Measurements from ENCODE around the gene GTF3A.

GTF3A gene

GRCh38 chr13:27406178-27406939 lies 18.1 kb upstream of the GTF3A start:
- DNase-seq, result peak; percentile 5

GRCh38 chr13:27408074-27408473 lies 16.3 kb upstream of the GTF3A start:
- DNase-seq, result no peak

GRCh38 chr13:27409013-27409412 lies 15.4 kb upstream of the GTF3A start:
- no peak for DNase-seq

- no peak for DNase-seq
Measured at GRCh38 chr13:27411341-27411740, 13.1 kb upstream of the GTF3A start.

DNA sequence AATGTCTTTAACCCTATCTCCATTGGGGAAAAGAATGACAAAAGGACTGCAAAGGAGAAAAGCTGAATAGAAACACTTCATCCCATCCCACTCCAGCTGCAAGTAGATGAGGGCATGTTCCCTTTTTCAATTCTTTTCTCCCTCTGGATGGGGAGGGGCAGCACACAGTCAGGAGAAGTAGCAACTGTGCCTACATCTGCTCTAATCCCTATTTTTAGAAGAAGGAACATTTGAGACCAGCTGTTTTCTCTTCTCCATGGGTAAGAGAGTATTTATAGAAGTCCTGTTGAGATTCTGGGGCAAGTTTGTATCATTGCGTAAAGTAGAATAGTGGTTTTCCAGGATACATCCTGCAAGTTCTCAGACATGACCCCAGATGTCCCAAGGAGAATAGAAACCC lies 9.3 kb upstream of the GTF3A start:
- DNase-seq, result no peak

DNA sequence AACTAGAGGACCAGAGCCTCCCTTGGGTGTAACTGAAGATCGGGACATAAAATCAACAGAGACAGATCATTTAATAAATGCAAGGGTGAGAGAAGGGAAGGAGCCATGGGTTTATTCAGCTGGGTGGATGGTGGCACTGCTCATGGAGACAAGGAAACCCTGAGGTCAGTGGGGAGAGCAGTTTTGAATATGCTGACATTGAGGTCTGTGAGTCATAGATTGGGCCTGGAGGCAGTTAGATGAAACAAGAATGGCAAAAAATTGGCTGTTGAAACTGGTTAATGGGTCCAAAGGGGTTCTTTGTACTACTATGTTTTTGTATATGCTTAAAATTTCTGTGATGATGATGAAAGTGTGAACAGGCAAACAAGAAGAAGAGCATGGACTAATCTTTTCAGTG lies 5.1 kb upstream of the GTF3A start:
- no peak for DNase-seq

DNA sequence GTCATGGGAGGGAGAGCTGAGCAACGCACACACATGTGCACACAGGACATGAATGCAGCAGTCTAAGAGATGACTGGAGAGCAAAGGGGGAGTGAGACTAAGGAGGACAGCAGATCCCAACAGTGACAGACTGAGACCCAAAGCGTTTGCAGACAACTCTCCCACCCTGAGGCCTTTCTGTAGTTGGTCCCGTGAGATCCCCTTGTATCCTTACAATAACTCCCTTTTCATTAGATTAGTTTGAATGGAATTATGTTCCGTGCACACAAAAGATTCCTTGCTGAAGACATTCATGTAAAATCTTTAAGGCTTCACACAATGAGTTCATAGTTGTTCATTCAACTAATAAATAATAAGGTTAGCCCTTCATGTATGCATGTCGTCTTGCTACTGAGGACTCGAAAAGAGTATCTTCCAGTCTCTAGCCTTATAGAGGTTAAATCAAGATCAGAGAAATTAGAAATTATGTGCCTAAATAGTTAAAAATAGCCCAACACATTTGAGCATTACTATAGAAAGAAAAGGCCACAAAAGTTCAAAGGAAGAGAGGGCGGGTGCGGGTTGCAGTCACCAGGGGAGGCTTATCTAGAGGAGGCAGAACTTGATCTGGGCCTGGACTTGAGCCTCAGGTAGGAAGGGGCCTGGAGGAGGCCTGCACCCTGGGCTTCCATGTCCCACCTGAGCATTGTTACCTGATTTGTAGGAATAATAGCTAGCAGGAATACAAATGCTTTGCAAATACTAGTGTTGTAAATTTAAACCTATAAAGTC lies 3.1 kb upstream of the GTF3A start:
- DNase-seq, result no peak

GRCh38 chr13:27423333-27423732 lies 1.1 kb upstream of the GTF3A start:
- no peak for DNase-seq

DNA sequence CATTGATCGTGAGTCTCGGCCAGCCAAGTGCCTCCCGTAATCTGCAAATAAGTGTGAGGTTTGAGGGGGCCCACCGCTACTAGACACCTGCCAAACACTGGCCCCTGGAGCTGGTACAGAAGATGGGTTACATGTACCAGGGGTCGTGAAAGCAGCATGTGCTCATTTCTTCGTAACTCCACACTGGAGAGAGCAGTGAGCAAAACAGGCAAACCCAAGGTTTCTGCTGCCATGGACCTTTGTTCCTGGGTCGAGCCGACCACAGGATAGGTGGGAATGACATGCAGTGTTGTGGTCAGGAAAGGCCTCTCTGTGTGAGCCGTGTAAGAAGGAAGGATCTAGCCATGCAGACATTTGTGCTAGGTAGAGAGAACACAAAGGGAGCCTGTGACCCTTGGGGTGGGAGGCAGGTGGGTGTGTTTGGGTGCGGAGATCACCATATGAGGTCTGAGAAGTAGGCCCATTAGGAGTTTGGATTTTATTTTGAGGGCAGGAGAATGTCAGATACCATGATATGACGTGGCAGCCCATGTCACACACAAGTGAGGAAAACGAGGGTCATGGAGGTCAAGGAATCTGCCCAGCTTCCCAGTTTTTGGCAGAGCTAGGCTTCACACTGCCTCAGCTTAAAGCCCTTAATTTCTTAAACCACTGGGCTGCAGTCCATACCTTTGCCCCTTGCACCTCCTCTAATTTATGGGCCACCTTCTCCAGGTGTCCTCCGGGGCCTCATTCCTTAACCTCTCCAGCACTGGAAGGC lies 919 bp downstream of the GTF3A start:
- peak; percentile 41 for DNase-seq

DNA sequence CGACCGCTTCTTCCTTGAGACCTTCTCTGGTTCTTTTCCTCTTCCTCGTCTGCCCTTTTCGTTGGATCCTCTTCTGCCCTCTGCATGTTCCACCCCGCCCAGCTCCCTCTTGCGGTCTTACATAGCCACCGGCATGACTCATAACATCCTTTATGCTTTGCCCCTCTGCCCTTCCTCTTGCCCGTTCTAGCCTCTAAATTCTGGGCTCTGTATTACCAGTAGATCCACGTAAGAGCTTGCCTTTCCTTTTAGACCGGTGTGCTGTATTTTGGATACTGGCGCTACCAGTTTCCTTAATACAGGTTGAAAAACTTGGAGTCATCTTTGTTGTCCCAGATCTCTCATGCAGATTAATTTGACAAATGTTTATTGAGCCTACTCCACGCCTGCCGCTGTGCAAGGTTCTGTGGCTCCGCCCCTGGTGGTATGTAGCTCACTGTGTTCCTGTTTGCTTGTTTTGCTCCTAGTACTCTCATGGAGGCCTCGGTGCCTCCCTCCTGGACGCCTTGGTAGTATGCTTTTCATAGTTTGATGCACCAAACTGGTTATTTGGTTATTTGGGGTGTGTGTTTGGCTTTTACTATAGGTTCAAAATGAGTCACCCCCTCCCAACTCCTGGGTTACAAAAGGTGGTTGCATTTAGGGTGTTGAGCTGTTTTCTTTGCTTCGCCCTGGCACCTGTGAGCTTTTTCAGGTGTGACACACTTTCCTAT lies 1.7 kb downstream of the GTF3A start:
- DNase-seq, result peak; percentile 84

DNA sequence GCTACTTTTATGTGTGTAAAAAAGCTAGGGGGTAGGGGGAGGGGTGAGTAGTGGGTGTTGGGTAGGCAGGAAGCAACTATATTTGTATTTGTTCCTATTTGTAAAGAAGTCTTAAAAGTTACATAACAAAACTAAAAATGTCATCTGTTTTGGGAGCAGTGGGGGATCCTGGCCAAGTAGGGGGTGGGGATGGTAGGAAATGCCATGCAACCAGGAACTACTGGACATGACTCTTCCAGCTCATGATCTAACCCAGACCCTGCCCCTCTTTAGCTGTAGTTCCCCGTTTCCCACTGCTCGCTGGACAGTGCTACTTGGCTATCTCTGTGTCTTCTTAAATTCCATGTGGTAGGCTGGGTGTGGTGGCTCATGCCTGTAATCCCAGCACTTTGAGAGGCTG lies 3.2 kb downstream of the GTF3A start:
- DNase-seq, result no peak

DNA sequence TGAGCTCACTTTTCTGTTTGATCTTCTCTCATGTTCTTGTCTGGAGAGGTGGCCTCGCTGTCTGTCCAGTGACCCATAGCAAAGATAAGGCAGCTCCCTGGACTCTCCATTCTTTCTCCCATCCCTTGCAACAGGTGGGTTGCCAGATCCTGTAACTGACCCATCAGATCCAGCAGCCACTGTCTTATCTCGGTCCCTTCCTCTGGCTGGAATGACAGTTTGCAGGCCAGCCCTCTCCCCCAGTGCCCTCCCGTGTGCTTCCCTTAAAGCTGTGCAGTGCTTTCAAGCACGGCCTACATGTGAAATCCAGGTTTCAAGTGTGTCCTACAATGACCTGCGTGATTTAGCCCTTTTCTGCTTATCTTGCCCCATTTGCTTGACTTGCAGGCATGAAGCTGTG lies 3.7 kb downstream of the GTF3A start:
- DNase-seq, result no peak

GRCh38 chr13:27432180-27432579 lies 7.8 kb downstream of the GTF3A start:
- DNase-seq, result no peak

DNA sequence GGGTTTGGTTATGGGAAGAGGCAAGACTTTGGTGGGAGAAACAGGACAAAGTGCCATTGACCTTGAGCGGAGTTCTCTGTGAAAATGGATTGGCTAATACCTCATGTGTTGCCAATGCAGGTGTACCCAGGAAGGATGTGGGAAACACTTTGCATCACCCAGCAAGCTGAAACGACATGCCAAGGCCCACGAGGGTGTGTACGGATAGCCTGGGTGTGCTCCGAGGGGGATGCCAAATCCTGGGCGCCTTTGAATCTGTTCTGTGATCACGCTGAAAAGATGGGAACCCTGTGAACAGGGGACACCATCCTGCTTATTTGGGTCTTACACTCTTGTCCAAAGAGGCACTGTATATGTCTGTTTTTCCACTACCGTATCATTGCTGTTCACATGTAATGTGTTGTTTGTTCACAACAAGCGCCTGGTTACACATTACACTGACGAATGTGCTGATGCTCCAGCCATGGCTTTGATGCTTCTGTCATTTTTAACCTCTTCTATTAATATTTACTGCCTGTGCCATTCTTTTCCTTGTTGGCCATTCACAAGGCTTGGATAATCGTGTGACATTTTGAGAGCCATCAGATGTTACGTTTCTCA lies 8.3 kb downstream of the GTF3A start:
- no peak for DNase-seq

GRCh38 chr13:27437126-27437525 lies 12.7 kb downstream of the GTF3A start:
- DNase-seq, result no peak

- DNase-seq, result no peak
Measured at GRCh38 chr13:27440408-27440807, 16.0 kb downstream of the GTF3A start.

GRCh38 chr13:27442071-27442647 lies 17.7 kb downstream of the GTF3A start:
- no peak for DNase-seq

DNA sequence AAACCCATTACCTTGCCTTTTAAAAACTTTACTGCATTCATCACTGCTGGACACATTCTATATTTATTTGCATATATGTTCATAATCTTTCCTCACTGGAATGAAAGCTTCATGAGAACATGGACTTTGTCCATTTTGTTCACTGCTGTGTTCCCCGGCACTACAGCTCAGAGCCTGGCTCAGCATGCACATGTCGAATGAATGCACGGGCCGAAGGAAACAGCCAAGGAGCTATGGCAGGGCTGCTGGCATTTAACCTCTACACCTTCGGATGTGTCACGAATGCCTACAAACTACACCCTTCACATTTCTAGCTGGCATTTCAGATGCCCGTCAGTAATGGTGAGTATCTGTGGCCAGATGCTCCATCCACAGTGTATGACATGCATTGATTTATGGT lies 18.4 kb downstream of the GTF3A start:
- no peak for DNase-seq

GRCh38 chr13:27446986-27447583 lies 22.7 kb downstream of the GTF3A start:
- peak; percentile 51 for DNase-seq

DNA sequence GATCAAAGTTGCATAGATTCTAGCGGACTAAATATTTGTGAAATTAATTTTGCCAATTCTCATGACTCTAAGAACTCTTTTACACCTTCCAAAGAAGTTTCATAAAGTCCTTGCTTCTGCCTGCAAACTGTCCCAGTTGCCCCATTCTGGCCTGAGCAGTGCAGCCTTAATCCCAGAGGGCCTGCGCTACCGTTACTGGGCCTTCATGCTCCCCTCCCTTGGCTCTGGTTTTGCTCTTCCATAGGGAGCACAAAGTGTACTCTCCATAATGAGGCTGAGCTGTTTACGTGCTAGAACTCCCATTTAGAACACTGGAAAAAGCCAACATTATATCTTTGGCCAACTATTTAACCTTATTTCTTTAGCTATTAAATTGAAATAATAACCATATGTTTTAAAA lies 23.9 kb downstream of the GTF3A start:
- DNase-seq, result no peak

DNA sequence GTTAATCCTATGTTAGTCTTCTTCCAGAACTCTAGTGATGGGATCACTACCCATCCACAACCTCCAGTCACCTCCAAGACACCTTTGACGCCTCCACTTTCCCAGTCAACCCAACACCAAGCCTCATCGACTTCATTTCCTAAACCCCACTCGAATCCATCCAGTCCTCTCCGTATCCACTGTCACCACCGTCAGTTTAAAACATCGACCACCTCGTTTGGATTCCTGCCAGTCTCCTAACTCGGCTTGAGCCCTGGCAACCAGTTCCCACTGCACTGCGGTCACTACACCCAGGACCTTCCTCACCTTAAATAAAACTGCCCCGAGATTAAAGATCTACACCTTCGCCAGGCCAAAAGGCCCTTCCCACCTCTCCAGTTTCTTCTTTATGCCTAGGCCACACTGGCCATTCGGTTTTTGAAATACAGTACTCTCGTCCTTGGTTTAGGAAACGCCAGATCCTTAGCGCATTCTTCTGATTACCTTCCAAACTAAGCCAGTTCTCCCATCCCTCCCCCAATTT lies 24.7 kb downstream of the GTF3A start:
- DNase-seq, result no peak
